H9 (cell line): ENCODE results near the gene VASP. TPM values are rescaled to one million over a fixed set of nuclear protein-coding genes. Genes with fewer than 3 reads are reported as not detected.

Source experiments
- DNase-seq: peaks from one replicate; pipeline ENCODE4 v3.0.0-alpha.2; 2017
- H2AFZ ChIP-seq: one replicate; pipeline ENCODE4 v1.6.1; 2013; ENCODE audit warnings: mild to moderate bottlenecking, low read length, control low read depth, moderate library complexity
- H2AK5ac ChIP-seq: 2 replicates; pipeline ENCODE4 v1.6.1; 2013; ENCODE audit warnings: low read length, control low read depth, mixed read lengths; ENCODE audit not compliant: insufficient read length
- H2BK120ac ChIP-seq: one replicate; pipeline ENCODE4 v1.6.1; 2013; ENCODE audit warnings: low read depth, mild to moderate bottlenecking, low read length, control low read depth, inconsistent platforms; ENCODE audit not compliant: poor library complexity, severe bottlenecking
- H2BK12ac ChIP-seq: 2 replicates; pipeline ENCODE4 v1.6.1; 2013; ENCODE audit warnings: low read length, control low read depth, mixed read lengths, low read depth; ENCODE audit not compliant: insufficient read length
- H2BK15ac ChIP-seq: 2 replicates; pipeline ENCODE4 v1.6.1; 2013; ENCODE audit warnings: low read depth, low read length, control low read depth
- H2BK20ac ChIP-seq: one replicate; pipeline ENCODE4 v1.6.1; 2013; ENCODE audit warnings: low read depth, mild to moderate bottlenecking, low read length, control low read depth, inconsistent platforms; ENCODE audit not compliant: poor library complexity, severe bottlenecking
- H2BK5ac ChIP-seq: 2 replicates; pipeline ENCODE4 v1.6.1; 2013; ENCODE audit warnings: low read length, control low read depth, mixed read lengths; ENCODE audit not compliant: insufficient read length
- H3K14ac ChIP-seq: 2 replicates; pipeline ENCODE4 v1.6.1; 2013; ENCODE audit warnings: low read length, control low read depth; ENCODE audit not compliant: insufficient read depth
- H3K18ac ChIP-seq: 2 replicates; pipeline ENCODE4 v1.6.1; 2013; ENCODE audit warnings: low read depth, mild to moderate bottlenecking, mixed read lengths, low read length, control low read depth; ENCODE audit not compliant: insufficient read length
- H3K23ac ChIP-seq: 2 replicates; pipeline ENCODE4 v1.6.1; 2013; ENCODE audit warnings: low read length, control low read depth, mixed read lengths, low read depth; ENCODE audit not compliant: insufficient read length
- H3K23me2 ChIP-seq: 2 replicates; pipeline ENCODE4 v1.6.1; 2013; ENCODE audit warnings: low read depth, mild to moderate bottlenecking, mixed read lengths, low read length, control low read depth; ENCODE audit not compliant: insufficient read length, poor library complexity, severe bottlenecking
- H3K27ac ChIP-seq: 2 replicates; pipeline ENCODE4 v1.5.1; 2013; ENCODE audit warnings: low read length, control low read depth, mixed read lengths, low read depth; ENCODE audit not compliant: insufficient read length
- H3K27me3 ChIP-seq: 2 replicates; pipeline ENCODE4 v1.6.1; 2013; ENCODE audit warnings: low read length, control low read depth, inconsistent platforms; ENCODE audit not compliant: insufficient read depth
- H3K4ac ChIP-seq: 2 replicates; pipeline ENCODE4 v1.6.1; 2013; ENCODE audit warnings: low read depth, mild to moderate bottlenecking, control low read depth, inconsistent platforms, low read length, moderate library complexity
- H3K4me1 ChIP-seq: 2 replicates; pipeline ENCODE4 v1.6.1; 2013; ENCODE audit warnings: low read length, control low read depth, inconsistent platforms; ENCODE audit not compliant: insufficient read depth
- H3K4me2 ChIP-seq: 2 replicates; pipeline ENCODE4 v1.6.1; 2013; ENCODE audit warnings: low read length, control low read depth, mixed read lengths; ENCODE audit not compliant: insufficient read length, insufficient read depth
- H3K56ac ChIP-seq: 2 replicates; pipeline ENCODE4 v1.6.1; 2013; ENCODE audit warnings: low read depth, mild to moderate bottlenecking, mixed read lengths, low read length, control low read depth; ENCODE audit not compliant: insufficient read length
- H3K79me1 ChIP-seq: 2 replicates; pipeline ENCODE4 v1.6.1; 2013; ENCODE audit warnings: low read depth, mild to moderate bottlenecking, moderate library complexity, low read length, control low read depth, inconsistent platforms; ENCODE audit not compliant: insufficient read depth, poor library complexity, severe bottlenecking
- H3K79me2 ChIP-seq: 2 replicates; pipeline ENCODE4 v1.6.1; 2013; ENCODE audit warnings: low read length, control low read depth, inconsistent platforms; ENCODE audit not compliant: insufficient read depth
- H3K9ac ChIP-seq: 2 replicates; pipeline ENCODE4 v1.6.1; 2013; ENCODE audit warnings: low read length, control low read depth, mixed read lengths; ENCODE audit not compliant: insufficient read length; ENCODE audit errors: extremely low read depth
- H3K9me3 ChIP-seq: one replicate; pipeline ENCODE4 v1.6.1; 2013; ENCODE audit warnings: low read depth, low read length, inconsistent platforms; ENCODE audit not compliant: control insufficient read depth
- H3T11ph ChIP-seq: one replicate; pipeline ENCODE4 v1.6.1; 2013; ENCODE audit warnings: mild to moderate bottlenecking, low read length, control low read depth, inconsistent platforms
- H4K20me1 ChIP-seq: one replicate; pipeline ENCODE4 v1.6.1; 2013; ENCODE audit not compliant: control insufficient read depth, insufficient read length, insufficient read depth
- H4K5ac ChIP-seq: 2 replicates; pipeline ENCODE4 v1.6.1; 2013; ENCODE audit warnings: low read depth, mild to moderate bottlenecking, mixed read lengths, low read length, control low read depth; ENCODE audit not compliant: insufficient read length
- H4K8ac ChIP-seq: replicated peaks from 2 replicates; pipeline ENCODE4 v1.6.1; 2013; ENCODE audit warnings: low read length, control low read depth, mixed read lengths, low read depth; ENCODE audit not compliant: insufficient read length
- H4K91ac ChIP-seq: 2 replicates; pipeline ENCODE4 v1.6.1; 2013; ENCODE audit warnings: low read depth, mild to moderate bottlenecking, moderate library complexity, mixed read lengths, low read length, control low read depth; ENCODE audit not compliant: insufficient read length
- H3K27ac Mint-ChIP-seq, 3 experiments: 2 replicates in 2 of 3; 3 replicates in 1 of 3; pipeline ENCODE4 v1.8.0; 2020 to 2021; ENCODE audit warnings: mixed read lengths in 3 of 3, mild to moderate bottlenecking in 1 of 3, moderate library complexity in 1 of 3
- H3K27me3 Mint-ChIP-seq: 2 replicates; pipeline ENCODE4 v1.8.0; 2021; ENCODE audit warnings: low read depth, mild to moderate bottlenecking, moderate library complexity, mixed read lengths
- H3K36me3 Mint-ChIP-seq, 3 experiments: 2 replicates in 2 of 3; 3 replicates in 1 of 3; pipeline ENCODE4 v1.8.0; 2020 to 2021; ENCODE audit warnings: low read depth in 3 of 3, mixed read lengths in 3 of 3; ENCODE audit not compliant: insufficient read depth in 1 of 3
- H3K4me1 Mint-ChIP-seq, 2 experiments: 2 replicates each; pipeline ENCODE4 v1.8.0; 2020; ENCODE audit warnings: mixed read lengths in 2 of 2
- H3K4me3 Mint-ChIP-seq, 2 experiments: 2 replicates in 1 of 2; 3 replicates in 1 of 2; pipeline ENCODE4 v1.8.0; 2020 to 2021; ENCODE audit warnings: mild to moderate bottlenecking in 2 of 2, mixed read lengths in 2 of 2, moderate library complexity in 1 of 2
- H3K9me3 Mint-ChIP-seq, 2 experiments: 2 replicates in 1 of 2; 3 replicates in 1 of 2; pipeline ENCODE4 v1.8.0; 2020; ENCODE audit warnings: mild to moderate bottlenecking in 2 of 2, mixed read lengths in 2 of 2, moderate library complexity in 1 of 2
- WGBS: extraction: QIAGEN DNeasy Blood & Tissue Kit; methylation state at CpG from one replicate; pipeline ENCODE4 v1.1.7; 2013; ENCODE audit warnings: missing lambda C conversion rate, low lambda C conversion rate, mixed read lengths; ENCODE audit not compliant: insufficient read length; ENCODE audit errors: extremely low coverage; 5-methylcytosine and 5-hydroxymethylcytosine counted together
- total RNA-seq: library from RNA; stranded (reverse); gene quantifications from 2 replicates; pipeline ENCODE4 v1.2.1, GENCODE V29; 2021
- TF ChIP-seq, protein P1 (sequence below): fragments of 200-600 bp; sonication (generic); conservative IDR thresholded peaks from 3 replicates; pipeline ENCODE4 v1.8.0; 2021; ENCODE audit warnings: antibody characterized with exemption, mild to moderate bottlenecking

Gene VASP
- total RNA-seq, 1 experiment from 2014 or later = 157 TPM

DNA sequence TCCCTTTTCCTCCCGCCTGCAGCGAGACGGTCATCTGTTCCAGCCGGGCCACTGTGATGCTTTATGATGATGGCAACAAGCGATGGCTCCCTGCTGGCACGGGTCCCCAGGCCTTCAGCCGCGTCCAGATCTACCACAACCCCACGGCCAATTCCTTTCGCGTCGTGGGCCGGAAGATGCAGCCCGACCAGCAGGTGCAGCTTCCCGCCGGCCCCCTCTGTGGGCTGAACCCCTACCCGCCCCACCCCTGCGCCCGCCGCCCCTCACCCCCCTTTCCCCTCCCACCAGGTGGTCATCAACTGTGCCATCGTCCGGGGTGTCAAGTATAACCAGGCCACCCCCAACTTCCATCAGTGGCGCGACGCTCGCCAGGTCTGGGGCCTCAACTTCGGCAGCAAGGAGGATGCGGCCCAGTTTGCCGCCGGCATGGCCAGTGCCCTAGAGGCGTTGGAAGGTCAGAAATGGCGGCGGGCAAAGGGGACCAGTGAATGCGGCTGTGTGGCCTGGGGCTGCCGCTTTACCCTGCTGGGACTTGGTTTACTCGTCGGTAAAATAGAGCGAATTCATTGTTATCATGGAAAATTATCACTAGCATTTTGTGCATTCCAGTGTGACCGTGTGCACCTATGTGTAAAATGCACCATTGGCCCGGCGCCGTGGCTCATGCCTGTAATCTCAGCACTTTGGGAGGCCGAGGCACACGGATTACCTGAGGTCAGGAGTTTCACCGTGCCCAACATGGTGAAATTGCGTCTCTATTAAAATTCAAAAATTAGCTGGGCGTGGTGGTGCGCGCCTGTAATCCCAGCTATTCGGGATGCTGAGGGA is 10.6 kb downstream of the VASP start:
- no peak overlapping the region for H3K56ac ChIP-seq
- H3K79me1 ChIP-seq = peaks cover 12% of the 10 kb centered on the region
- no peak overlapping the region for H2BK5ac ChIP-seq
- no peaks in the 10 kb centered on the region for H3K4me1 ChIP-seq
- H2BK12ac ChIP-seq = no peak overlapping the region
- no peak overlapping the region for H3K9ac ChIP-seq
- no peak overlapping the region for H3K4ac ChIP-seq
- H3K27me3 ChIP-seq = no peaks in the 10 kb centered on the region
- H3T11ph ChIP-seq = no peak overlapping the region
- TF ChIP-seq, protein P1, sequence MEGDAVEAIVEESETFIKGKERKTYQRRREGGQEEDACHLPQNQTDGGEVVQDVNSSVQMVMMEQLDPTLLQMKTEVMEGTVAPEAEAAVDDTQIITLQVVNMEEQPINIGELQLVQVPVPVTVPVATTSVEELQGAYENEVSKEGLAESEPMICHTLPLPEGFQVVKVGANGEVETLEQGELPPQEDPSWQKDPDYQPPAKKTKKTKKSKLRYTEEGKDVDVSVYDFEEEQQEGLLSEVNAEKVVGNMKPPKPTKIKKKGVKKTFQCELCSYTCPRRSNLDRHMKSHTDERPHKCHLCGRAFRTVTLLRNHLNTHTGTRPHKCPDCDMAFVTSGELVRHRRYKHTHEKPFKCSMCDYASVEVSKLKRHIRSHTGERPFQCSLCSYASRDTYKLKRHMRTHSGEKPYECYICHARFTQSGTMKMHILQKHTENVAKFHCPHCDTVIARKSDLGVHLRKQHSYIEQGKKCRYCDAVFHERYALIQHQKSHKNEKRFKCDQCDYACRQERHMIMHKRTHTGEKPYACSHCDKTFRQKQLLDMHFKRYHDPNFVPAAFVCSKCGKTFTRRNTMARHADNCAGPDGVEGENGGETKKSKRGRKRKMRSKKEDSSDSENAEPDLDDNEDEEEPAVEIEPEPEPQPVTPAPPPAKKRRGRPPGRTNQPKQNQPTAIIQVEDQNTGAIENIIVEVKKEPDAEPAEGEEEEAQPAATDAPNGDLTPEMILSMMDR = no peak
- no peak overlapping the region for H2BK15ac ChIP-seq
- no peak overlapping the region for H2BK120ac ChIP-seq
- no peaks in the 10 kb centered on the region for H4K20me1 ChIP-seq
- no peaks in the 10 kb centered on the region for H3K9me3 ChIP-seq
- no peaks in the 10 kb centered on the region for H3K23me2 ChIP-seq
- Mint-ChIP-seq H3K36me3 (peaks cover 27 to 50% (median 34%) of the 10 kb centered on the region in 3 experiments), H3K27ac (peak overlapping the region in 1 of 3 experiments; percentile 23; a peak in 3 of 7 replicates), H3K27me3 (no peaks in the 10 kb centered on the region; the same call in 1 of the 2 replicates), H3K4me3 (no peak overlapping the region), H3K4me1 (peaks cover 4 to 5% of the 10 kb centered on the region in 2 experiments; a peak in 3 of 4 replicates), H3K9me3 (no peaks in the 10 kb centered on the region)
- H3K14ac ChIP-seq = no peak overlapping the region; the same call in 1 of the 2 replicates
- H3K18ac ChIP-seq = no peak overlapping the region
- H4K91ac ChIP-seq = no peak overlapping the region
- no peak overlapping the region for H4K8ac ChIP-seq
- H3K4me2 ChIP-seq = no peak overlapping the region
- DNase-seq = no peak
- no CpG with 5 or more reads among the region's 50 CpGs for WGBS
- H3K27ac ChIP-seq = no peak overlapping the region
- H2AFZ ChIP-seq = no peak overlapping the region
- H3K79me2 ChIP-seq = peaks cover 15% of the 10 kb centered on the region; the same call in 1 of the 2 replicates
- H4K5ac ChIP-seq = no peak overlapping the region
- no peak overlapping the region for H2AK5ac ChIP-seq
- no peak overlapping the region for H2BK20ac ChIP-seq
- H3K23ac ChIP-seq = no peak overlapping the region
